Measurements from ENCODE around the gene TEX29. TPM values are rescaled to one million over a fixed set of nuclear protein-coding genes. Genes with fewer than 3 reads are reported as not detected.

Gene TEX29
- total RNA-seq, 1 donor from 2014 or later: 0.54 TPM

- no peaks in the 10 kb centered on the region for H3K27me3 Mint-ChIP-seq (ENCODE audit: unreplicated experiment)
- no peaks in the 10 kb centered on the region for H3K36me3 Mint-ChIP-seq (ENCODE audit: low read depth, unreplicated experiment)
- no peak for DNase-seq (ENCODE audit: low spot score)
- H3K4me3 Mint-ChIP-seq (ENCODE audit: unreplicated experiment): no peak overlapping the region
- TF ChIP-seq CTCF (IDR thresholded peaks at IDR 0.05; ENCODE audit: unreplicated experiment): no peak
- no peak overlapping the region for H3K27ac Mint-ChIP-seq (ENCODE audit: unreplicated experiment)
- H3K4me1 Mint-ChIP-seq (ENCODE audit: unreplicated experiment): no peaks in the 10 kb centered on the region
- H3K9me3 Mint-ChIP-seq (ENCODE audit: unreplicated experiment): no peaks in the 10 kb centered on the region
Observed at GRCh38 chr13:111365149-111366005, 44.9 kb downstream of the TEX29 start.

- DNase-seq (ENCODE audit: low spot score): no peak
- peaks cover 3% of the 10 kb centered on the region for H3K27me3 Mint-ChIP-seq (ENCODE audit: unreplicated experiment)
- TF ChIP-seq CTCF (IDR thresholded peaks at IDR 0.05; ENCODE audit: unreplicated experiment): no peak
- no peaks in the 10 kb centered on the region for H3K9me3 Mint-ChIP-seq (ENCODE audit: unreplicated experiment)
- H3K36me3 Mint-ChIP-seq (ENCODE audit: low read depth, unreplicated experiment): no peaks in the 10 kb centered on the region
- peaks cover 2% of the 10 kb centered on the region for H3K4me1 Mint-ChIP-seq (ENCODE audit: unreplicated experiment)
- no peak overlapping the region for H3K27ac Mint-ChIP-seq (ENCODE audit: unreplicated experiment)
- H3K4me3 Mint-ChIP-seq (ENCODE audit: unreplicated experiment): no peak overlapping the region
Observed at GRCh38 chr13:111367340-111367739, 46.9 kb downstream of the TEX29 start.

GRCh38 chr13:111368091-111368490 lies 47.6 kb downstream of the TEX29 start:
- peaks cover 3% of the 10 kb centered on the region for H3K27me3 Mint-ChIP-seq (ENCODE audit: unreplicated experiment)
- H3K36me3 Mint-ChIP-seq (ENCODE audit: low read depth, unreplicated experiment): no peaks in the 10 kb centered on the region
- no peak for DNase-seq (ENCODE audit: low spot score)
- H3K9me3 Mint-ChIP-seq (ENCODE audit: unreplicated experiment): no peaks in the 10 kb centered on the region
- H3K4me3 Mint-ChIP-seq (ENCODE audit: unreplicated experiment): no peak overlapping the region
- peaks cover 2% of the 10 kb centered on the region for H3K4me1 Mint-ChIP-seq (ENCODE audit: unreplicated experiment)
- TF ChIP-seq CTCF (IDR thresholded peaks at IDR 0.05; ENCODE audit: unreplicated experiment): no peak
- no peak overlapping the region for H3K27ac Mint-ChIP-seq (ENCODE audit: unreplicated experiment)

GRCh38 chr13:111370147-111370546 lies 49.7 kb downstream of the TEX29 start:
- no peak for TF ChIP-seq CTCF (IDR thresholded peaks at IDR 0.05; ENCODE audit: unreplicated experiment)
- no peaks in the 10 kb centered on the region for H3K9me3 Mint-ChIP-seq (ENCODE audit: unreplicated experiment)
- peaks cover 2% of the 10 kb centered on the region for H3K4me1 Mint-ChIP-seq (ENCODE audit: unreplicated experiment)
- no peaks in the 10 kb centered on the region for H3K36me3 Mint-ChIP-seq (ENCODE audit: low read depth, unreplicated experiment)
- no peak for DNase-seq (ENCODE audit: low spot score)
- no peak overlapping the region for H3K27ac Mint-ChIP-seq (ENCODE audit: unreplicated experiment)
- H3K4me3 Mint-ChIP-seq (ENCODE audit: unreplicated experiment): no peak overlapping the region
- peaks cover 3% of the 10 kb centered on the region for H3K27me3 Mint-ChIP-seq (ENCODE audit: unreplicated experiment)
